ENCODE results near the gene ACSL4.
A peak's percentile ranks its signal among the peaks of the same experiment; 100 is the strongest.
"Not testable (repeated sequence)": the region's sequence is repeated elsewhere in the genome, so short reads cannot be mapped to it uniquely, and the experiment has no call there.

ACSL4 gene

GRCh38 chrX:109732807-109733612, at the start of gene ACSL4:
Gene ACSL4, minus strand, starts transcription at chrX:109733257. Its CDS starts 49,894 bp downstream, at chrX:109683363.
- DNase-seq (ENCODE audit: low read depth in 2 of 2) = peak; percentile 69 to 76

- DNase-seq (ENCODE audit: low read depth in 2 of 2) = no peak
Measured at GRCh38 chrX:109777749-109778148, 44.7 kb upstream of the ACSL4 start.

- no peak for DNase-seq (ENCODE audit: low read depth in 2 of 2)
Measured at GRCh38 chrX:109776986-109777385, 43.9 kb upstream of the ACSL4 start.

- no peak for DNase-seq (ENCODE audit: low read depth in 2 of 2)
Measured at GRCh38 chrX:109776432-109776831, 43.4 kb upstream of the ACSL4 start.

- DNase-seq (ENCODE audit: low read depth in 2 of 2) = no peak
Measured at GRCh38 chrX:109775386-109775785, 42.3 kb upstream of the ACSL4 start.

- DNase-seq (ENCODE audit: low read depth in 2 of 2) = no peak
Measured at GRCh38 chrX:109774706-109775105, 41.6 kb upstream of the ACSL4 start.

GRCh38 chrX:109774136-109774535, 41.1 kb upstream of the ACSL4 start:
- DNase-seq (ENCODE audit: low read depth in 2 of 2) = no peak

- DNase-seq (ENCODE audit: low read depth in 2 of 2) = no peak
Measured at GRCh38 chrX:109773374-109773773, 40.3 kb upstream of the ACSL4 start.

- no peak for DNase-seq (ENCODE audit: low read depth in 2 of 2)
Measured at GRCh38 chrX:109770780-109771179, 37.7 kb upstream of the ACSL4 start.

GRCh38 chrX:109760922-109761250, 27.8 kb upstream of the ACSL4 start:
- no peak for DNase-seq (ENCODE audit: low read depth in 2 of 2)

- DNase-seq (ENCODE audit: low read depth in 2 of 2) = no peak
Measured at GRCh38 chrX:109760209-109760921, 27.3 kb upstream of the ACSL4 start.

- DNase-seq (ENCODE audit: low read depth in 2 of 2) = no peak
Measured at GRCh38 chrX:109753256-109753655, 20.2 kb upstream of the ACSL4 start.

- no peak for DNase-seq (ENCODE audit: low read depth in 2 of 2)
Measured at GRCh38 chrX:109751698-109752097, 18.6 kb upstream of the ACSL4 start.

GRCh38 chrX:109749207-109749606, 16.1 kb upstream of the ACSL4 start:
- DNase-seq (ENCODE audit: low read depth in 2 of 2) = no peak

GRCh38 chrX:109747681-109748080, 14.6 kb upstream of the ACSL4 start:
- no peak for DNase-seq (ENCODE audit: low read depth in 2 of 2)

GRCh38 chrX:109742722-109743121, 9.7 kb upstream of the ACSL4 start:
- no peak for DNase-seq (ENCODE audit: low read depth in 2 of 2)

- DNase-seq (ENCODE audit: low read depth in 2 of 2) = not testable (repeated sequence)
Measured at GRCh38 chrX:109740896-109741295, 7.8 kb upstream of the ACSL4 start.

GRCh38 chrX:109740433-109740809, 7.4 kb upstream of the ACSL4 start:
- no peak for DNase-seq (ENCODE audit: low read depth in 2 of 2)

GRCh38 chrX:109739625-109740432, 6.8 kb upstream of the ACSL4 start:
- DNase-seq (ENCODE audit: low read depth in 2 of 2) = no peak

- DNase-seq (ENCODE audit: low read depth in 2 of 2) = no peak
Measured at GRCh38 chrX:109735202-109735744, 2.2 kb upstream of the ACSL4 start.

- DNase-seq (ENCODE audit: low read depth in 2 of 2) = no peak
Measured at GRCh38 chrX:109733613-109734083, 591 bp upstream of the ACSL4 start.

Data from activated CD4-positive, alpha-beta T cell treated with anti-CD3 and anti-CD28 coated beads for 24 hours (primary cell).